SK-N-MC (cell line): Measurements from ENCODE around the gene CRYL1.

Experiments
- EZH2 ChIP-seq: fragments of 200-600 bp; sonication (generic); IDR thresholded peaks from one replicate; pipeline ENCODE4 v1.6.1; 2017; ENCODE audit warnings: antibody characterized with exemption
- POLR2AphosphoS5 ChIP-seq: IDR thresholded peaks from 2 replicates; pipeline ENCODE4 v1.6.1; 2012; ENCODE audit warnings: mild to moderate bottlenecking, low read depth, low read length, borderline replicate concordance

DNA sequence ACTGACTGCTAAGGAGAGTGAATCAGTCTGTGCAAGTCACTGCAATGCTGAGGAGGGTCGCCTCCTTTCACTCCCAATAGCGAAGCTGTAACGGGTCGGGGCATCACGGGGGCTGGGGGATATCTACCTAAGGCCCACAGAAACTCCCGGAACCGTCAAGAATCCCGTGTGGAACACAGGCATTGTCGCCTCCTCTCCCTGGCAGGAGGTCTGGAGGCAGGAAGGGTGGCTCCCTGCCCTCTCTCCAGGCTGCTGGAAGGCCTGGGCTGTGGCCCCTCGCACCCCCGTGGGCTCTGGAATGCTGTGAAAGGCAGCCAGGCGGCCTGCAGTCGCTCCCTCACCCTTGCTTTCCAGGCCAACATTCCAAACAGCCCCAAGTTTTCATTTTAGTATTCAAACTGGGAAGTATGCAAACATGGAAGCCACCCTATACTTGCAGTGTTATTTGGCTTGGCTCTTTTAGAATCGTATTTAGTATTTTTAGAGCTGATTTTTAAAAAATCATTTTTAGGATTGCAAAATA lies 109.4 kb downstream of the CRYL1 start:
- TF ChIP-seq EZH2 (no peak), POLR2AphosphoS5 (no peak)
